GM21528 (cell line): ENCODE data around the gene ADD1.
"Not testable (repeated sequence)": the region's sequence is repeated elsewhere in the genome, so short reads cannot be mapped to it uniquely, and the experiment has no call there.

Experiments used
- ATAC-seq: cut with Tn5 transposase; IDR thresholded peaks from one replicate; pipeline ENCODE4 v1.9.1; 2021; ENCODE audit warnings: mild to moderate bottlenecking, moderate library complexity; ENCODE audit not compliant: unreplicated experiment, low FRiP score

The ADD1 gene

GRCh38 chr4:2914256-2915126 lies 70.8 kb downstream of the ADD1 start:
- ATAC-seq, result peak; percentile 55

GRCh38 chr4:2915789-2916188 lies 72.1 kb downstream of the ADD1 start:
- no peak for ATAC-seq

GRCh38 chr4:2916696-2917095 lies 73.1 kb downstream of the ADD1 start:
- ATAC-seq, result not testable (repeated sequence)

- not testable (repeated sequence) for ATAC-seq
These were observed 74.7 kb downstream of the ADD1 start for GRCh38 chr4:2918300-2918699.

GRCh38 chr4:2918714-2919113 lies 75.1 kb downstream of the ADD1 start:
- not testable (repeated sequence) for ATAC-seq

GRCh38 chr4:2922453-2923101 lies 78.9 kb downstream of the ADD1 start:
- ATAC-seq, result not testable (repeated sequence)

- ATAC-seq, result no peak
These were observed 79.5 kb downstream of the ADD1 start for GRCh38 chr4:2923141-2923551.

- ATAC-seq, result no peak
These were observed 80.1 kb downstream of the ADD1 start for GRCh38 chr4:2923668-2924173.

GRCh38 chr4:2924286-2924685 lies 80.6 kb downstream of the ADD1 start:
- ATAC-seq, result no peak

- no peak for ATAC-seq
These were observed 81.2 kb downstream of the ADD1 start for GRCh38 chr4:2924765-2925301.

- ATAC-seq, result no peak
These were observed 81.9 kb downstream of the ADD1 start for GRCh38 chr4:2925496-2925895.

GRCh38 chr4:2925931-2926860 lies 82.6 kb downstream of the ADD1 start:
- ATAC-seq, result no peak

- ATAC-seq, result no peak
These were observed 83.5 kb downstream of the ADD1 start for GRCh38 chr4:2927016-2927695.

GRCh38 chr4:2927696-2928075 lies 84.0 kb downstream of the ADD1 start:
- no peak for ATAC-seq

GRCh38 chr4:2928242-2929176 lies 84.9 kb downstream of the ADD1 start:
- ATAC-seq, result no peak

GRCh38 chr4:2929469-2929868 lies 85.8 kb downstream of the ADD1 start:
- no peak for ATAC-seq

- no peak for ATAC-seq
These were observed 86.6 kb downstream of the ADD1 start for GRCh38 chr4:2930135-2930757.
